Muscle layer of colon (tissue), 2 donors: ENCODE results near the gene EMX2.
"Not testable (repeated sequence)": the region's sequence is repeated elsewhere in the genome, so short reads cannot be mapped to it uniquely, and the experiment has no call there.

Source experiments
- H3K27ac ChIP-seq: one replicate; pipeline ENCODE4 v1.7.0; 2013; ENCODE audit warnings: low read depth, mild to moderate bottlenecking, low read length, moderate library complexity
- H3K27me3 ChIP-seq, 2 donors: one replicate each; pipeline ENCODE4 v1.7.0; 2013; ENCODE audit warnings: low read length in 2 of 2, mild to moderate bottlenecking in 2 of 2; ENCODE audit not compliant: insufficient read depth in 2 of 2, control insufficient read depth in 1 of 2
- H3K36me3 ChIP-seq: one replicate; pipeline ENCODE4 v1.7.0; 2013; ENCODE audit warnings: mild to moderate bottlenecking, low read length; ENCODE audit not compliant: insufficient read depth
- H3K4me1 ChIP-seq: one replicate; pipeline ENCODE4 v1.7.0; 2013; ENCODE audit warnings: mild to moderate bottlenecking, low read length; ENCODE audit not compliant: insufficient read depth
- H3K4me3 ChIP-seq, 2 donors: one replicate each; pipeline ENCODE4 v1.7.0; 2013; ENCODE audit warnings: low read length in 2 of 2, low read depth in 1 of 2, mild to moderate bottlenecking in 1 of 2, moderate library complexity in 1 of 2
- H3K9ac ChIP-seq: one replicate; pipeline ENCODE4 v1.7.0; 2013; ENCODE audit warnings: low read length
- H3K9me3 ChIP-seq: one replicate; pipeline ENCODE4 v1.7.0; 2013; ENCODE audit warnings: mild to moderate bottlenecking, low read length
- donor health status: abdominal sarcoma.
- donor health status: Adenocarcinoma of cecum.

EMX2 gene

GRCh38 chr10:117507081-117507480 is 35.5 kb upstream of the EMX2 start:
- not testable (repeated sequence) for H3K36me3 ChIP-seq, H3K4me3 ChIP-seq, H3K27me3 ChIP-seq, H3K9ac ChIP-seq, H3K27ac ChIP-seq, H3K4me1 ChIP-seq, H3K9me3 ChIP-seq

GRCh38 chr10:117509573-117509972 is 33.0 kb upstream of the EMX2 start:
- Histone ChIP-seq H3K9me3 (no peaks in the 10 kb centered on the region), H3K36me3 (no peaks in the 10 kb centered on the region), H3K4me1 (no peaks in the 10 kb centered on the region), H3K27ac (no peak overlapping the region), H3K4me3 (no peak overlapping the region), H3K27me3 (no peaks in the 10 kb centered on the region), H3K9ac (no peak overlapping the region)

GRCh38 chr10:117511601-117512390 is 30.8 kb upstream of the EMX2 start:
- Histone ChIP-seq H3K27ac (no peak overlapping the region), H3K4me1 (no peaks in the 10 kb centered on the region), H3K9me3 (no peaks in the 10 kb centered on the region), H3K27me3 (no peaks in the 10 kb centered on the region), H3K9ac (no peak overlapping the region), H3K4me3 (no peak overlapping the region), H3K36me3 (no peaks in the 10 kb centered on the region)

- no peaks in the 10 kb centered on the region for H3K27me3 ChIP-seq
- H3K36me3 ChIP-seq = no peaks in the 10 kb centered on the region
- no peak overlapping the region for H3K27ac ChIP-seq
- no peaks in the 10 kb centered on the region for H3K9me3 ChIP-seq
- no peaks in the 10 kb centered on the region for H3K4me1 ChIP-seq
- H3K4me3 ChIP-seq = no peak overlapping the region
- no peak overlapping the region for H3K9ac ChIP-seq
These were observed 27.6 kb upstream of the EMX2 start for GRCh38 chr10:117514971-117515370.

GRCh38 chr10:117516681-117517080 is 25.9 kb upstream of the EMX2 start:
- Histone ChIP-seq H3K4me1 (no peaks in the 10 kb centered on the region), H3K4me3 (no peak overlapping the region), H3K36me3 (no peaks in the 10 kb centered on the region), H3K9ac (no peak overlapping the region), H3K9me3 (no peaks in the 10 kb centered on the region), H3K27me3 (no peaks in the 10 kb centered on the region), H3K27ac (no peak overlapping the region)

- Histone ChIP-seq H3K27me3 (no peaks in the 10 kb centered on the region), H3K9ac (no peak overlapping the region), H3K36me3 (no peaks in the 10 kb centered on the region), H3K9me3 (no peaks in the 10 kb centered on the region), H3K4me3 (no peak overlapping the region), H3K4me1 (no peaks in the 10 kb centered on the region), H3K27ac (no peak overlapping the region)
These were observed 24.3 kb upstream of the EMX2 start for GRCh38 chr10:117518246-117518645.

GRCh38 chr10:117519286-117519685 is 23.3 kb upstream of the EMX2 start:
- no peak overlapping the region for H3K27ac ChIP-seq
- H3K4me1 ChIP-seq = no peaks in the 10 kb centered on the region
- H3K4me3 ChIP-seq = no peak overlapping the region
- H3K27me3 ChIP-seq = peaks cover 0 to 5% of the 10 kb centered on the region in 2 donors
- no peak overlapping the region for H3K9ac ChIP-seq
- H3K36me3 ChIP-seq = no peaks in the 10 kb centered on the region
- no peaks in the 10 kb centered on the region for H3K9me3 ChIP-seq

GRCh38 chr10:117519879-117520278 is 22.7 kb upstream of the EMX2 start:
- Histone ChIP-seq H3K27me3 (peaks cover 0 to 5% of the 10 kb centered on the region in 2 donors), H3K36me3 (no peaks in the 10 kb centered on the region), H3K4me3 (no peak overlapping the region), H3K4me1 (no peaks in the 10 kb centered on the region), H3K27ac (no peak overlapping the region), H3K9me3 (no peaks in the 10 kb centered on the region), H3K9ac (no peak overlapping the region)

GRCh38 chr10:117530791-117531190 is 11.8 kb upstream of the EMX2 start:
- no peaks in the 10 kb centered on the region for H3K9me3 ChIP-seq
- H3K4me3 ChIP-seq = no peak overlapping the region
- peaks cover 51 to 55% of the 10 kb centered on the region in 2 donors for H3K27me3 ChIP-seq
- H3K27ac ChIP-seq = no peak overlapping the region
- H3K36me3 ChIP-seq = no peaks in the 10 kb centered on the region
- H3K9ac ChIP-seq = no peak overlapping the region
- peaks cover 25% of the 10 kb centered on the region for H3K4me1 ChIP-seq

GRCh38 chr10:117531371-117532002 is 11.1 kb upstream of the EMX2 start:
- Histone ChIP-seq H3K27me3 (peaks cover 58 to 62% of the 10 kb centered on the region in 2 donors), H3K9me3 (no peaks in the 10 kb centered on the region), H3K4me3 (no peak overlapping the region)

GRCh38 chr10:117532003-117532385 is 10.6 kb upstream of the EMX2 start:
- H3K4me3 ChIP-seq = no peak overlapping the region
- H3K4me1 ChIP-seq = peaks cover 30% of the 10 kb centered on the region
- no peaks in the 10 kb centered on the region for H3K9me3 ChIP-seq
- no peak overlapping the region for H3K27ac ChIP-seq
- no peaks in the 10 kb centered on the region for H3K36me3 ChIP-seq
- no peak overlapping the region for H3K9ac ChIP-seq
- H3K27me3 ChIP-seq = peaks cover 63 to 67% of the 10 kb centered on the region in 2 donors

More at GRCh38 chr10:117531371-117532002, 11.1 kb upstream of the EMX2 start:
- no peak overlapping the region for H3K27ac ChIP-seq
- no peaks in the 10 kb centered on the region for H3K36me3 ChIP-seq
- peaks cover 30% of the 10 kb centered on the region for H3K4me1 ChIP-seq
- H3K9ac ChIP-seq = no peak overlapping the region
